GM12873 (cell line): ENCODE results near the gene KCNQ1.

Experiments
- CTCF ChIP-seq: IDR thresholded peaks from 2 replicates; pipeline ENCODE4 v1.5.1; 2012; ENCODE audit warnings: low read depth, mild to moderate bottlenecking, moderate library complexity, low read length, control low read depth; ENCODE audit not compliant: insufficient read depth; ENCODE audit errors: missing control alignments

The KCNQ1 gene

GRCh38 chr11:2537010-2537705, 92.3 kb downstream of the KCNQ1 start:
- TF ChIP-seq CTCF: no peak

GRCh38 chr11:2537896-2538724, 93.3 kb downstream of the KCNQ1 start:
- no peak for TF ChIP-seq CTCF

GRCh38 chr11:2538951-2539350, 94.1 kb downstream of the KCNQ1 start:
- TF ChIP-seq CTCF: no peak

GRCh38 chr11:2539371-2540222, 94.8 kb downstream of the KCNQ1 start:
- no peak for TF ChIP-seq CTCF

GRCh38 chr11:2540223-2540991, 95.6 kb downstream of the KCNQ1 start:
- TF ChIP-seq CTCF: no peak

GRCh38 chr11:2540992-2541680, 96.3 kb downstream of the KCNQ1 start:
- TF ChIP-seq CTCF: no peak
